GM23248 (cell line): ENCODE data around the gene NDEL1. TPM values are rescaled to one million over a fixed set of nuclear protein-coding genes. Genes with fewer than 3 reads are reported as not detected.

ENCODE experiments used
- DNase-seq: peaks from one replicate; pipeline ENCODE4 v3.0.0-alpha.2; 2015
- H2AFZ ChIP-seq: fragments of 200-600 bp; sonication (generic); 2 replicates; pipeline ENCODE4 v1.6.1; 2016; ENCODE audit warnings: antibody characterized with exemption
- H3F3A ChIP-seq: fragments of 200-600 bp; sonication (generic); 2 replicates; pipeline ENCODE4 v1.6.1; 2016; ENCODE audit warnings: mild to moderate bottlenecking, antibody characterized with exemption, mixed run types; ENCODE audit not compliant: insufficient read depth
- H3K27ac ChIP-seq: fragments of 200-600 bp; sonication (generic); 2 replicates; pipeline ENCODE4 v1.5.1; 2016; ENCODE audit warnings: mild to moderate bottlenecking
- H3K27me3 ChIP-seq: fragments of 200-600 bp; sonication (generic); replicated peaks from 2 replicates; pipeline ENCODE4 v1.6.1; 2016; ENCODE audit warnings: mild to moderate bottlenecking; ENCODE audit not compliant: insufficient read depth
- H3K36me3 ChIP-seq: fragments of 200-600 bp; sonication (generic); 2 replicates; pipeline ENCODE4 v1.6.1; 2016; ENCODE audit warnings: low read depth, mild to moderate bottlenecking
- H3K4me1 ChIP-seq: fragments of 200-600 bp; sonication (generic); 2 replicates; pipeline ENCODE4 v1.6.1; 2016; ENCODE audit warnings: mild to moderate bottlenecking; ENCODE audit not compliant: insufficient read depth
- H3K4me2 ChIP-seq: fragments of 200-600 bp; sonication (generic); one replicate; pipeline ENCODE4 v1.6.1; 2016; ENCODE audit warnings: mild to moderate bottlenecking; ENCODE audit not compliant: unreplicated experiment
- H3K4me3 ChIP-seq: fragments of 200-600 bp; sonication (generic); 2 replicates; pipeline ENCODE4 v1.5.1; 2016; ENCODE audit warnings: mild to moderate bottlenecking
- H3K79me2 ChIP-seq: fragments of 200-600 bp; sonication (generic); 2 replicates; pipeline ENCODE4 v1.6.1; 2016; ENCODE audit warnings: mild to moderate bottlenecking; ENCODE audit not compliant: insufficient read depth
- H3K9ac ChIP-seq: fragments of 200-600 bp; sonication (generic); 2 replicates; pipeline ENCODE4 v1.6.1; 2016; ENCODE audit warnings: mild to moderate bottlenecking
- H3K9me2 ChIP-seq: fragments of 200-600 bp; sonication (generic); 2 replicates; pipeline ENCODE4 v1.6.1; 2016; ENCODE audit warnings: mixed run types, mild to moderate bottlenecking, moderate library complexity; ENCODE audit not compliant: insufficient read depth
- H3K9me3 ChIP-seq: fragments of 200-600 bp; sonication (generic); one replicate; pipeline ENCODE4 v1.6.1; 2017; ENCODE audit warnings: low read depth
- H4K20me1 ChIP-seq: fragments of 200-600 bp; sonication (generic); 2 replicates; pipeline ENCODE4 v1.6.0; 2016; ENCODE audit not compliant: insufficient read depth
- EZH2 ChIP-seq: fragments of 200-600 bp; sonication (generic); IDR thresholded peaks from 2 replicates; pipeline ENCODE4 v1.6.1; 2018; ENCODE audit warnings: antibody characterized with exemption, mild to moderate bottlenecking; ENCODE audit not compliant: insufficient read depth, poor library complexity, severe bottlenecking
- EZH2phosphoT487 ChIP-seq: fragments of 200-600 bp; sonication (generic); IDR thresholded peaks from 2 replicates; pipeline ENCODE4 v1.6.1; 2018; ENCODE audit warnings: antibody characterized with exemption, moderate library complexity, mild to moderate bottlenecking, low read depth; ENCODE audit not compliant: insufficient read depth
- WGBS, 2 experiments: methylation state at CpG; one replicate each; pipeline ENCODE4 v1.1.6; 2015 to 2017; ENCODE audit warnings: low lambda C conversion rate in 2 of 2, low coverage in 1 of 2; ENCODE audit errors: missing lambda C conversion rate in 2 of 2; 5-methylcytosine and 5-hydroxymethylcytosine counted together
- in situ Hi-C: fragments of 300-500 bp; cut with MboI; formaldehyde crosslinking; loops from 2 replicates; pipeline ENCODE4 v1.15.0; 2020
- polyA plus RNA-seq: library from polyadenylated mRNA; unstranded; fragments of >200 nt; fragmentation: Nextera tagmentation; extraction: Ambion mirVana; gene quantifications from 2 replicates; pipeline ENCODE4 v1.2.1, GENCODE V29; 2016
- total RNA-seq: library from RNA; depleted of rRNA; stranded (reverse); fragments of >200 nt; shearing (Covaris generic); gene quantifications from 2 replicates; pipeline ENCODE4 v1.2.3, GENCODE V29; 2014

NDEL1 gene
- total and polyA plus RNA-seq, 2 experiments from 2014 or later = 74.9 to 111 TPM

- Histone ChIP-seq H3K9me2 (no peaks in the 10 kb centered on the region), H3F3A (peaks cover 20% of the 10 kb centered on the region), H3K27ac (no peak overlapping the region), H2AFZ (no peak overlapping the region), H4K20me1 (no peaks in the 10 kb centered on the region), H3K9me3 (no peaks in the 10 kb centered on the region), H3K4me3 (no peak overlapping the region), H3K4me2 (no peak overlapping the region), H3K79me2 (no peaks in the 10 kb centered on the region), H3K36me3 (no peaks in the 10 kb centered on the region), H3K4me1 (peaks cover 11% of the 10 kb centered on the region), H3K27me3 (no peaks in the 10 kb centered on the region), H3K9ac (no peak overlapping the region)
- WGBS, 2 experiments = 85% methylated on average over 4 of the region's 4 CpGs
- in situ Hi-C loops = loop anchor here (10.0 kb wide), 1 partner anchor 337 kb away; the partner anchor contains the start of gene SPDYE4
- TF ChIP-seq EZH2 (no peak), EZH2phosphoT487 (no peak)
- no peak for DNase-seq
Measured at GRCh38 chr17:8417806-8418205, 17.9 kb upstream of the NDEL1 start.

GRCh38 chr17:8418471-8418870 is 17.2 kb upstream of the NDEL1 start:
- no peak for DNase-seq
- Histone ChIP-seq H3K4me3 (no peak overlapping the region), H3K27ac (no peak overlapping the region), H4K20me1 (no peaks in the 10 kb centered on the region), H3K9ac (no peak overlapping the region), H2AFZ (no peak overlapping the region), H3K9me2 (no peaks in the 10 kb centered on the region), H3K4me1 (peaks cover 8% of the 10 kb centered on the region), H3K79me2 (no peaks in the 10 kb centered on the region), H3K36me3 (no peaks in the 10 kb centered on the region), H3K27me3 (no peaks in the 10 kb centered on the region), H3F3A (peaks cover 20% of the 10 kb centered on the region), H3K4me2 (no peak overlapping the region), H3K9me3 (no peaks in the 10 kb centered on the region)
- TF ChIP-seq EZH2phosphoT487 (no peak), EZH2 (no peak)
- in situ Hi-C loops = loop anchor here (10.0 kb wide), 1 partner anchor 336 kb away; the partner anchor contains the start of gene SPDYE4
- WGBS, 2 experiments = 36% methylated on average over 1 of the region's 1 CpG

- no peak overlapping the region for H3K27ac ChIP-seq
- H2AFZ ChIP-seq = no peak overlapping the region
- H3K4me2 ChIP-seq = no peak overlapping the region
- H3K9me2 ChIP-seq = no peaks in the 10 kb centered on the region
- no peaks in the 10 kb centered on the region for H3K9me3 ChIP-seq
- no peaks in the 10 kb centered on the region for H3K79me2 ChIP-seq
- H4K20me1 ChIP-seq = no peaks in the 10 kb centered on the region
- TF ChIP-seq EZH2phosphoT487 (no peak), EZH2 (no peak)
- no peaks in the 10 kb centered on the region for H3K27me3 ChIP-seq
- in situ Hi-C loops = loop anchor here (10.0 kb wide), 1 partner anchor 335 kb away; the partner anchor contains the start of gene SPDYE4
- DNase-seq = no peak
- 2 to 5% methylated on average over 1 of the region's 1 CpG for WGBS, 2 experiments
- peaks cover 8% of the 10 kb centered on the region for H3K4me1 ChIP-seq
- no peaks in the 10 kb centered on the region for H3K36me3 ChIP-seq
- no peak overlapping the region for H3K4me3 ChIP-seq
- H3K9ac ChIP-seq = no peak overlapping the region
- peaks cover 20% of the 10 kb centered on the region for H3F3A ChIP-seq
Measured at GRCh38 chr17:8419305-8419704, 16.4 kb upstream of the NDEL1 start.

GRCh38 chr17:8420041-8420934 is 15.4 kb upstream of the NDEL1 start:
- WGBS, 2 experiments = 30 to 44% methylated on average over 5 of the region's 5 CpGs

More at GRCh38 chr17:8420041-8420934, 15.4 kb upstream of the NDEL1 start:
- TF ChIP-seq EZH2 = no peak
- no peak for TF ChIP-seq EZH2phosphoT487
- no peak overlapping the region for H3K9ac ChIP-seq
- H3F3A ChIP-seq = peaks cover 20% of the 10 kb centered on the region
- no peak overlapping the region for H3K4me3 ChIP-seq
- no peaks in the 10 kb centered on the region for H3K36me3 ChIP-seq
- H4K20me1 ChIP-seq = no peaks in the 10 kb centered on the region
- no peak overlapping the region for H2AFZ ChIP-seq
- H3K9me3 ChIP-seq = no peaks in the 10 kb centered on the region
- no peak overlapping the region for H3K4me2 ChIP-seq
- no peaks in the 10 kb centered on the region for H3K79me2 ChIP-seq
- in situ Hi-C loops = no loop called here
- peaks cover 8% of the 10 kb centered on the region for H3K4me1 ChIP-seq
- no peaks in the 10 kb centered on the region for H3K9me2 ChIP-seq
- DNase-seq = peak; percentile 59
- H3K27ac ChIP-seq = no peak overlapping the region
- no peaks in the 10 kb centered on the region for H3K27me3 ChIP-seq
